Duodenal mucosa (tissue), 2 donors: ENCODE results near the gene RAB11FIP4.

ENCODE experiments used
- H3K27ac ChIP-seq: one replicate; pipeline ENCODE4 v1.7.0; 2013; ENCODE audit warnings: low read depth, low read length
- H3K27me3 ChIP-seq, 2 donors: one replicate each; pipeline ENCODE4 v1.7.0; 2013; ENCODE audit warnings: low read length in 2 of 2, control low read depth in 1 of 2; ENCODE audit not compliant: insufficient read depth in 2 of 2, control insufficient read depth in 1 of 2
- H3K36me3 ChIP-seq, 2 donors: one replicate each; pipeline ENCODE4 v1.7.0; 2013; ENCODE audit warnings: low read length in 2 of 2, control low read depth in 1 of 2; ENCODE audit not compliant: insufficient read depth in 2 of 2, control insufficient read depth in 1 of 2
- H3K4me1 ChIP-seq, 2 donors: one replicate each; pipeline ENCODE4 v1.7.0; 2013; ENCODE audit warnings: low read length in 2 of 2, control low read depth in 1 of 2; ENCODE audit not compliant: insufficient read depth in 2 of 2, control insufficient read depth in 1 of 2
- H3K4me3 ChIP-seq, 2 donors: one replicate each; pipeline ENCODE4 v1.7.0; 2013; ENCODE audit warnings: low read length in 2 of 2, low read depth in 1 of 2
- H3K9ac ChIP-seq, 2 donors: one replicate each; pipeline ENCODE4 v1.7.0; 2013; ENCODE audit warnings: low read length in 2 of 2, low read depth in 1 of 2
- H3K9me3 ChIP-seq, 2 donors: one replicate each; pipeline ENCODE4 v1.7.0; 2013; ENCODE audit warnings: low read length in 2 of 2, control low read depth in 1 of 2; ENCODE audit not compliant: control insufficient read depth in 1 of 2

The RAB11FIP4 gene

GRCh38 chr17:31469959-31470358, 78.5 kb downstream of the RAB11FIP4 start:
- Histone ChIP-seq H3K27ac (no peak overlapping the region), H3K9ac (no peak overlapping the region), H3K4me3 (no peak overlapping the region), H3K36me3 (no peaks in the 10 kb centered on the region), H3K9me3 (no peaks in the 10 kb centered on the region), H3K4me1 (no peaks in the 10 kb centered on the region), H3K27me3 (no peaks in the 10 kb centered on the region)

GRCh38 chr17:31470592-31470991, 79.1 kb downstream of the RAB11FIP4 start:
- H3K9ac ChIP-seq: no peak overlapping the region
- no peak overlapping the region for H3K4me3 ChIP-seq
- no peaks in the 10 kb centered on the region for H3K27me3 ChIP-seq
- H3K9me3 ChIP-seq: no peaks in the 10 kb centered on the region
- H3K27ac ChIP-seq: no peak overlapping the region
- no peaks in the 10 kb centered on the region for H3K36me3 ChIP-seq
- no peaks in the 10 kb centered on the region for H3K4me1 ChIP-seq

- Histone ChIP-seq H3K36me3 (no peaks in the 10 kb centered on the region), H3K9me3 (no peaks in the 10 kb centered on the region), H3K9ac (no peak overlapping the region), H3K4me3 (no peak overlapping the region), H3K4me1 (no peaks in the 10 kb centered on the region), H3K27ac (no peak overlapping the region), H3K27me3 (no peaks in the 10 kb centered on the region)
Observed at GRCh38 chr17:31472137-31472536, 80.7 kb downstream of the RAB11FIP4 start.

GRCh38 chr17:31475378-31476162, 84.1 kb downstream of the RAB11FIP4 start:
- no peak overlapping the region for H3K27ac ChIP-seq
- no peak overlapping the region for H3K9ac ChIP-seq

GRCh38 chr17:31476525-31477416, 85.3 kb downstream of the RAB11FIP4 start:
- Histone ChIP-seq H3K4me1 (no peaks in the 10 kb centered on the region), H3K9me3 (no peaks in the 10 kb centered on the region), H3K9ac (no peak overlapping the region), H3K27ac (no peak overlapping the region), H3K4me3 (no peak overlapping the region), H3K27me3 (peaks cover 0 to 6% of the 10 kb centered on the region in 2 donors), H3K36me3 (no peaks in the 10 kb centered on the region)

More at GRCh38 chr17:31475378-31476162, 84.1 kb downstream of the RAB11FIP4 start:
- Histone ChIP-seq H3K4me3 (no peak overlapping the region), H3K9me3 (no peaks in the 10 kb centered on the region), H3K36me3 (no peaks in the 10 kb centered on the region), H3K27me3 (no peaks in the 10 kb centered on the region), H3K4me1 (no peaks in the 10 kb centered on the region)

- Histone ChIP-seq H3K27me3 (peaks cover 0 to 6% of the 10 kb centered on the region in 2 donors), H3K27ac (no peak overlapping the region), H3K4me1 (no peaks in the 10 kb centered on the region)
Observed at GRCh38 chr17:31477417-31478055, 86.1 kb downstream of the RAB11FIP4 start.

GRCh38 chr17:31479062-31479408, 87.6 kb downstream of the RAB11FIP4 start:
- H3K27ac ChIP-seq: no peak overlapping the region
- H3K4me1 ChIP-seq: no peaks in the 10 kb centered on the region

More at GRCh38 chr17:31477417-31478055, 86.1 kb downstream of the RAB11FIP4 start:
- Histone ChIP-seq H3K4me3 (no peak overlapping the region), H3K9me3 (no peaks in the 10 kb centered on the region), H3K36me3 (no peaks in the 10 kb centered on the region), H3K9ac (no peak overlapping the region)

GRCh38 chr17:31479524-31479923, 88.0 kb downstream of the RAB11FIP4 start:
- Histone ChIP-seq H3K9me3 (no peaks in the 10 kb centered on the region), H3K27ac (no peak overlapping the region), H3K9ac (no peak overlapping the region), H3K4me3 (no peak overlapping the region), H3K4me1 (no peaks in the 10 kb centered on the region), H3K27me3 (peaks cover 0 to 6% of the 10 kb centered on the region in 2 donors), H3K36me3 (no peaks in the 10 kb centered on the region)

More at GRCh38 chr17:31479062-31479408, 87.6 kb downstream of the RAB11FIP4 start:
- no peak overlapping the region for H3K4me3 ChIP-seq
- H3K9ac ChIP-seq: no peak overlapping the region
- no peaks in the 10 kb centered on the region for H3K36me3 ChIP-seq
- no peaks in the 10 kb centered on the region for H3K9me3 ChIP-seq
- peaks cover 0 to 6% of the 10 kb centered on the region in 2 donors for H3K27me3 ChIP-seq

GRCh38 chr17:31480067-31480466, 88.6 kb downstream of the RAB11FIP4 start:
- H3K27me3 ChIP-seq: peaks cover 0 to 6% of the 10 kb centered on the region in 2 donors
- H3K27ac ChIP-seq: no peak overlapping the region
- H3K9me3 ChIP-seq: no peaks in the 10 kb centered on the region
- no peak overlapping the region for H3K4me3 ChIP-seq
- H3K36me3 ChIP-seq: no peaks in the 10 kb centered on the region
- H3K4me1 ChIP-seq: no peaks in the 10 kb centered on the region
- no peak overlapping the region for H3K9ac ChIP-seq
